ENCODE measurements around the gene LRRC1. TPM values are rescaled to one million over a fixed set of nuclear protein-coding genes. Genes with fewer than 3 reads are reported as not detected.

LRRC1 gene
- polyA plus RNA-seq, 1 donor (not counting 4 experiments of a cell fraction or from before 2014, with no cell fraction given): 19.7 TPM

DNA sequence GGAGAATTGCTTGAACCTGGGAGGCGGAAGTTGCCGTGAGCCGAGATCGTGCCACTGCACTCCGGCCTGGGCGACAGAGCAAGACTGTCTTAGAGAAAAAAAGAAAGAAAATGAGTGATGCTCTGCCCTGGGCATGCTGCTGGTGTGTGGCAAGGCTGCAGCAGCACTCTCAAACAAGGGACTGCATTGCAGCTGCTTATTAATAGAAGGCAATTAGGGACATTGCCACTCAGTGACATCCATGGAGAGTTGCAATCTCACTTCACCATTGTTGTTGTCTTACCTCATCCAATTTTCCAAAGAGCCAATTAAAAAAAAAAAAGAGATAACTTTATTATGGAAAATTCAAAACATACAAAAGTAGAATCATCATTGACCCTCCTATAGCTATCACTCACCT lies 131.1 kb downstream of the LRRC1 start:
- H3K4me1 ChIP-seq (ENCODE audit: control insufficient read depth, extremely low read depth, insufficient read depth, low read length): peaks cover 35% of the 10 kb centered on the region
- FAIRE-seq (no peak), DNase-seq (ENCODE audit: low read depth, low spot score) (no peak)
- no peak overlapping the region for H3K4me3 ChIP-seq (ENCODE audit: control insufficient read depth in 2 of 3, extremely low read depth in 1 of 3, insufficient read depth in 2 of 3, low read depth in 1 of 3, low read length in 3 of 3)
- H2AFZ ChIP-seq (ENCODE audit: control insufficient read depth, low read length): no peak overlapping the region
- no peaks in the 10 kb centered on the region for H3K9me3 ChIP-seq (ENCODE audit: control insufficient read depth, low read depth, low read length)
- no peak overlapping the region for H3K27ac ChIP-seq (ENCODE audit: control insufficient read depth, insufficient read depth, low read length)
- H3K9me1 ChIP-seq (ENCODE audit: control insufficient read depth, extremely low read depth, insufficient read depth, low read length): no peaks in the 10 kb centered on the region
- no peak overlapping the region for H3K4me2 ChIP-seq (ENCODE audit: control insufficient read depth, extremely low read depth, insufficient read depth, low read depth, low read length)
- H3K9ac ChIP-seq (ENCODE audit: control insufficient read depth, extremely low read depth, insufficient read depth, low read length): no peak overlapping the region
- peaks cover 8% of the 10 kb centered on the region in 2 experiments for H3K36me3 ChIP-seq (ENCODE audit: control insufficient read depth in 2 of 2, extremely low read depth in 1 of 2, insufficient read depth in 2 of 2, low read length in 2 of 2)
- dilution Hi-C loops (cut with MboI; ENCODE audit: extremely low pct_ligation_motif_present, low sequenced_read_pairs): no loop called here
- TF ChIP-seq EZH2 (IDR thresholded peaks at IDR 0.05; ENCODE audit: low read length) (no peak), CTCF (optimal IDR thresholded peaks at IDR 0.05 in 1 of 3, IDR thresholded peaks at IDR 0.05 in 1 of 3, conservative IDR thresholded peaks at IDR 0.05 in 1 of 3; ENCODE audit: extremely low read depth in 1 of 3, insufficient read depth in 2 of 3, low read length in 3 of 3) (no peak)
- H3K79me2 ChIP-seq (ENCODE audit: control insufficient read depth, insufficient read depth, low read length): no peaks in the 10 kb centered on the region
- H3K27me3 ChIP-seq (ENCODE audit: control insufficient read depth, extremely low read depth, insufficient read depth, low read length): no peaks in the 10 kb centered on the region
- no peaks in the 10 kb centered on the region for H4K20me1 ChIP-seq (ENCODE audit: control insufficient read depth, extremely low read depth, insufficient read depth, low read length)

DNA sequence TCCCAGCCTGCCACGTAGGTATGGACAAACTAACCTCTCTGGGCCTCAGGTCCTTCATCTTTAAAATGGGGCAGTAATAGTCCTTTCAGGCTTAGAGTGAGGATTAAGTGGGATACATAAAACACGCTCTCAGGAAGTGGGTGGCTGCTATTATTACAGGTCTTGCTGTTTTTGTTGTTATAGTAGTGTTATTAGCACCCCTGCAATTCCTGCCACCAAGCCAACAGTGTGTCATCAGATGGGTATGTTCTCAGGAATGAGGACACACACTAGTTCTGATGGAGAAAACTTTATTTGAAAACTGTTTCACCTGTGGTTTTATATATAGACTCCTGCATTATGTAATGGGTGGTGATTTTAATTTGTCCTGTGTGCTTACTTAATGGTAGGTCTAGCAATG lies 131.7 kb downstream of the LRRC1 start:
- H3K9me3 ChIP-seq (ENCODE audit: control insufficient read depth, low read depth, low read length): no peaks in the 10 kb centered on the region
- H3K4me2 ChIP-seq (ENCODE audit: control insufficient read depth, extremely low read depth, insufficient read depth, low read depth, low read length): peak overlapping the region; percentile 75
- no peaks in the 10 kb centered on the region for H4K20me1 ChIP-seq (ENCODE audit: control insufficient read depth, extremely low read depth, insufficient read depth, low read length)
- H3K27ac ChIP-seq (ENCODE audit: control insufficient read depth, insufficient read depth, low read length): no peak overlapping the region
- H3K4me1 ChIP-seq (ENCODE audit: control insufficient read depth, extremely low read depth, insufficient read depth, low read length): peaks cover 35% of the 10 kb centered on the region
- TF ChIP-seq EZH2 (IDR thresholded peaks at IDR 0.05; ENCODE audit: low read length): no peak
- no peak for TF ChIP-seq CTCF (optimal IDR thresholded peaks at IDR 0.05 in 1 of 3, IDR thresholded peaks at IDR 0.05 in 1 of 3, conservative IDR thresholded peaks at IDR 0.05 in 1 of 3; ENCODE audit: extremely low read depth in 1 of 3, insufficient read depth in 2 of 3, low read length in 3 of 3)
- H3K27me3 ChIP-seq (ENCODE audit: control insufficient read depth, extremely low read depth, insufficient read depth, low read length): no peaks in the 10 kb centered on the region
- H3K36me3 ChIP-seq (ENCODE audit: control insufficient read depth in 2 of 2, extremely low read depth in 1 of 2, insufficient read depth in 2 of 2, low read length in 2 of 2): peaks cover 5 to 7% of the 10 kb centered on the region in 2 experiments
- peak; percentile 69 for FAIRE-seq
- no peak overlapping the region for H3K9ac ChIP-seq (ENCODE audit: control insufficient read depth, extremely low read depth, insufficient read depth, low read length)
- dilution Hi-C loops (cut with MboI; ENCODE audit: extremely low pct_ligation_motif_present, low sequenced_read_pairs): no loop called here
- H3K9me1 ChIP-seq (ENCODE audit: control insufficient read depth, extremely low read depth, insufficient read depth, low read length): no peaks in the 10 kb centered on the region
- no peak overlapping the region for H3K4me3 ChIP-seq (ENCODE audit: control insufficient read depth in 2 of 3, extremely low read depth in 1 of 3, insufficient read depth in 2 of 3, low read depth in 1 of 3, low read length in 3 of 3)
- DNase-seq (ENCODE audit: low read depth, low spot score): no peak
- no peaks in the 10 kb centered on the region for H3K79me2 ChIP-seq (ENCODE audit: control insufficient read depth, insufficient read depth, low read length)
- H2AFZ ChIP-seq (ENCODE audit: control insufficient read depth, low read length): no peak overlapping the region

Data from keratinocyte (primary cell).